ENCODE data around the gene PABPN1L.

Gene PABPN1L

DNA sequence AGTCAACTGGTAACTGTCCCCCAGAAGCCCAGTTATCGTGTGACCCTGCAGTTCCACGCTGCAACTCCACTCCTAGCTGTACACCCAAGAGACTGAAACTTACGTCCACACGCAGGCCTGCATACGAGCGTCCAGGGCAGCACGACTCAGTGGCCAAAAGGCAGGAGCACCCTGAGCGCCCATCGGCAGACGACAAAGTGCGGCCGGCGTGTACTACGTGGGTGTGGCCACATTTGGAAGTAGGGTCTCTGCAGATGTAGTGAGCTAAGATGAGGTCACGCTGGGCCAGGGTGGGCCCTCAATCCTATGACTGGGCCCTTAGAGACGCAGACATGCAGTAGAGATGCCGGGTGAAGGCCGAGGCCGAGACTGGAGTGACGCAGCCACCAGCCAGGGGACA lies 23.2 kb downstream of the PABPN1L start:
- DNase-seq: no peak

DNA sequence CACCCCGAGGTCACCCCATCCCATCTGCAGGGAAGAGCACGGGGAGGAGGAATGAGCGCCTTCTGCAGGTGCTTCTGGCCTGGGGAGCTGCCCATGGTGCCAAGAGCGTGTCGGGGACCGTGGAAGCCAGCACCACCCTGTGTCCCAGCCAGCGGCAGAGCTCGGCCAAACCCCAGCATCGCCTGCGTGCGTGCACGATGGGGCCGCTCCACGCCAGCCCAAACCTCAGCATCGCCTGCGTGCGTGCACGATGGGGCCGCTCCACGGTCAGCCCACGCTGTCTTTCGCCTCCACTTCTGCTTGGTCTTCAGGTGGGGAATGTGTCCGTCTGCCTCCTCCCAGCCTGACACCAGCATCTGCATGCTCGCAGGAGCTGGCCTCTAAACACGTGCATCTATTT lies 23.7 kb downstream of the PABPN1L start:
- no peak for DNase-seq

DNA sequence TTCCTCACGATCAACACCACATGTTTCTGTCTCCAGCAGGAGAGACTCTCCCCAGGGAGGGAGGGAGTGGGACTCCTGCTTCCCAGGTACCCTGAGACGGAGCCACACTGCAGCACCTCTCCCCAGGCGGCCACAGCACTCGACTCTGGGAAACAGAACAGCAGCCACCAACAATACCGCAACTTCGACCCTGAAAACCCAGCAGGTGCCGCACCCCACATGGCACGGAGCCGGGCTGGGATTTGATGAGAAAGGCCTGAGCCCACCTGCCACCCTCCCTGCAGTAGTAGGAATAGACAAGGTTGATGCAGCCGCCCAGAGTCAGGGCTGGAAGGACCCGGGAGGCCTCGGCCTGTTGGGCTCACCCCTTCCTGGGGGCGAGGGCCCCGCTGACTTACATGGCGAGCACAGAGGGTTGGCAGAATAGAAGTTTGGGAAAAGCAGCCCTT lies 24.1 kb downstream of the PABPN1L start:
- no peak for DNase-seq

DNA sequence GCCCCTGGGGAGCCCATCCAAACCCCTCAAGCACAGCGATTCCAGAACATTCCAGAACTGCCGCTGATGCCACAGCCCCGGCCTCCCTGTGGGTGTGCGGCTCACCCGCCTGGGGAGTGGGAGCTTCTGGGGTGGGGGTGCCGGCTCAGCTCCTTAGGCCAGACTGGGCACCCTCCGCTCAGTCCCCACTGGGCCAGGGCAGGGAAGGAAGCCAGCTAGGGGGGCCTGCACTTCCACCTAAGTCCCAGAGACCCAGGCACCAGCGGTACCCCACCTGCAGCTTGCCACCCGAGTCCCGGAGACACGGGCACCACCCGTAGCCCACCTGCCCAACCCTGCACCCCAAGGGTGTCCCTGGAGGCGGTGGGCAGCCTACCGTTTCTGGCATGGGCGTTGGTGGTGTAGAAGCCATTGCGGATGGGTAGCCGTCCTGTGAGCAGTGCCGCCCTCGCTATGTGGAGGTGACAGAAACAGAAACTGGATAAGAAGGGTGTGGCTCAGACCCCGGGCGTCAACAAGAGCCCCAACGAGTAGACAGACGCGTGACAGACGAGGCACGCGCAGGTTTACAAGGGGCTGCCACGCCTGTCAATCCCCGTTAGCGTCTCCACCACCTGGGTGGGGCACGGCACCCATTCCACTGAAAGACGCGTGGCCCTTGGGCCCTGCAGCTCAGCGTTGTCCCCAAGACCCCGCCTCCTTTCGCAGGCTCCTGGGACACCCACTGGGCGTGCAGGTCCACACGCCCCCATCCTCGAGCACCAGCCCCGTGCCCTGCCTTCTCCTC lies 24.7 kb downstream of the PABPN1L start:
- DNase-seq: no peak

DNA sequence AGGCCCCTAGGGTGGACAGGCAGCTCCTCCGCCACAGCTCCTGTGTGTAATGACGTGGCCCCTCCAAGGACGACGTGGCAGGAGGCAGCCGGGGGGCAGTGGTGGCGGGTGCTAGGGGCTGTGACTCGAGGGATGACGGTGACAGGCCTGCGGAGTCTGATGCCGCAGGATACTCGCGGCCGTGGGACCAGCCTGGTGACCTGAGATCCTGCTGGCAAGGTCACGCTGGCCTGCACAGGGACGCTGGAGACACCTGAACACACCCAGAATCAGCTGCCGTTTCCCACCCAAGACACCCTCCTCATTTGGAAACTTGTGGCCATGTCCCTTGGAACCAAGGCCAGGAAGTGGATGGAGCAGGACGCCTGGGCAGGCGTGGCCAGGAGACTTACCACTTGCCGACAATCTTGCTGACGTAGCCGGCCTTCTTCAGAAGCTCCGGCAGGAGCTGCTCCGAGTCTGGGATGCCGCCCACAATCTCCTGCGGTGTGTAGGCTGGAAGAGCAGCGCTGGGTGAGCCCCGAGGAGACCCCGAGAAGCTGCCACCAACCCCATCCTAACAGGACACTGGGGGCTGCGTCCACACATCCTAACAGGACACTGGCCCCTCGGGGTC lies 25.8 kb downstream of the PABPN1L start:
- no peak for DNase-seq

DNA sequence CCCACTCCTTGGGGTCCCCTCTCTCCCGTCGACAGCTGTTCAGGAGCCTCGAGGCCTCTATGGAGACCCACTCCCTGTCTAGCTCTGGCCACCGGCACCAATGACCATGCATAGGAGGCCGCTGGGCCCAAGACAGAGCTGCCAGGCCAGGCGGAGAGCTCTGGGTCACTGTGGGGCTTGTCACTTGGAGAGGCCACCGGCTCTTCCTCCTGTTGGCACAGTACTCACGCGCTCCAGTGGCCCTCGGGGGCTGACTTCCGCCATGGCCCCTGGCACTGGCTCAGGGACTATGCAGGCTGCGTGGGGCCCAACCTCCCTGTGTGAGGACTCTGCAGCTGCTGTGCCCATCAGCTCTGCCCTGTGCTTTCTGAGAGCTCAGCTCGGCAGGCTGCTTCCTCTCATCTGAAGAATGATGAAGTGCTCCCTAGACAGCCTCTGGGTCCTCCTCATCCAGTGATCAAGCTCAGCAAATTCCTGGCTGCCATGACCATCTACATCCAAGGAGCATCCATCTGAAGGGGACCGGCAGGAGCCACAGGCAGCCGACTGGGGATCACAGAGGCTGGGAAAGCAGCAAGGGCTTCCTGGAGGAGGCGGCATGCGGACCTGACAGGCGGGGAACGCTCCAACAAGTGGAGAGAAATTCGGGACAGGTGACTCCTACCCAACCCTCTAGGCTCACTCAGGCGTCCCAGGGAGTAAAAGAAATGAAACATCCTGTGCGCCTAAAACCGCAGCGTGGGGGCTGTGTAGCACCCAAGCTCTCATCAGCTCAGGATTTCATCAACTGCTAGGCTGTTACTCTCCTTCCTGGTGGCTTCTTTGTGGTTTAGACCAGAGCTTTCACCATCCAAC lies 26.5 kb downstream of the PABPN1L start:
- DNase-seq: no peak

DNA sequence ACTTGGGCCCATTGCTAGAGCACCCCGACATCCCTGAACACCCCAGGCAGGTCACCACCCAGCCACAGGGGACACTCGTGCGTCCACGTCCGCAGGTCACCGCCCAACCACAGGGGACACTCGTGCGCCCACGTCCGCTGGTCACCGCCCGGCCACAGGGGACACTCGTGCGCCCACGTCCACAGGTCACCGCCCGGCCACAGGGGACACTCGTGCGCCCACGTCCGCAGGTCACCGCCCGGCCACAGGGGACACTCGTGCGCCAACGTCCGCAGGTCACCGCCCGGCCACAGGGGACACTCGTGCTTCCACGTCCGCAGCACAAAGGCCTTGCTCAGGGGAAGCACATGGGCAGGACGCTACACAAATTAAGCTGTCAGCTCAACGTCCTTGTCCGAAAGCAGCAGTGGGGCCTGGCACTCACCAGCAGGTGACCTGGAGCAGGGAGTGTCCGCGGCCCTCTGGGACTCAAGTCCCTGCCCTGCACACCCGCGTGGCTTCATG lies 27.4 kb downstream of the PABPN1L start:
- DNase-seq: no peak

DNA sequence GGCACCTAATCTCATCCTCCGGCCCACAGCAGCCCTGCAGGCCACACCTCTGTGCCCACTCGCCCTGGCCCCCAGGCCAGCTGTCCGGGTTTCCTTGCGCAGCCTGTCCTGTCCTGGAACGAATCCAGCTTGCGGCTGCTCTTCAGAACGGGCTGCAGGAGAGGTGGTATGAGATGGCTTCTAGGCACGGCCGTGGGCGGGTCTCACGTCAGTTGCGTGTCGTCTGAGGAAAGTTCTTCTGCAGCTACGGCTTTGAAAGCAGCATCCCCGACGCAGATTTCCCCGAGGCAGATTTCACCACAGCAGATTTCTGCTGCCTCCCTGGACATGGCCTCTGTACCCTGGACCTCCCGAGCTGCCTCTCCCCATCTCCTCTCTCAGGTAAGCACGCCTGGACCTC lies 27.9 kb downstream of the PABPN1L start:
- no peak for DNase-seq

DNA sequence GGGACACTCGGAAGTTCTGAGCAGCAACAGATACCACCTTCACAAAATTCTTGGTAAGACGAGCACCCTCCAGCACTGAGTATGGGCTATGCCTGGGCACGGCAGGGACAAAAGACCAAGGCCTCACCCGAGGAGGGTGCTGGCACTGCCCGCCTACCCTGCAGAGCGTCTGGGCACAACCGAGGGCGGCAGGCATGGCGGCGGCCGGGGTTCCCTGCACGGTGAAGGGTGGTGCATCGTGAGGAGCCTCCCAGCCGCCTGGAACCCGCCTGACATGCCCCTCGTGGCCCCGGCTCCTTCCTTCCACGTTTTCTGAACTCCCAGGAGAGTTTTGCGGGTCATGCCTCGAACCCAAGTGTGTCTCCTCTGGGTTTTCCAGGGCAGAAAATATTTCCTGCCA lies 28.7 kb downstream of the PABPN1L start:
- no peak for DNase-seq

DNA sequence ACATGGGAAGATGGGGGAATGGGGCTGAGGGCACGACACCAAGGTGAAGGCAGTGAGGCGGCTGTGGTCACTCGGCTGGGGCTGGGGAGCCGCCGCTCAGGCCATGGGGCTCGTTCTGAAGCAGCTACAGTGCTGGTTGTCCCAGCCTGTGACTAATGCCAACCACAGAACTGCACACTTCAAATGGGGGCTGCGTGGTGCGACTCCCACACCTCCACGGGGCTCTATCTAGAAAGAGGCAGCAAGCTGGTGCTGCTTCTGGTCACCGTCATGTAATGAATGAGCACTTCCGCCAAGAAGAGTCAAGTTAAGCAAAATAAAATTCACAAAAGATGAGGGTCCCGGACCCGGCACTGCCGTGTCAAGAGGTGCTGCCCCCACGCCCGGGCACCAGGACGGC lies 29.7 kb downstream of the PABPN1L start:
- no peak for DNase-seq

DNA sequence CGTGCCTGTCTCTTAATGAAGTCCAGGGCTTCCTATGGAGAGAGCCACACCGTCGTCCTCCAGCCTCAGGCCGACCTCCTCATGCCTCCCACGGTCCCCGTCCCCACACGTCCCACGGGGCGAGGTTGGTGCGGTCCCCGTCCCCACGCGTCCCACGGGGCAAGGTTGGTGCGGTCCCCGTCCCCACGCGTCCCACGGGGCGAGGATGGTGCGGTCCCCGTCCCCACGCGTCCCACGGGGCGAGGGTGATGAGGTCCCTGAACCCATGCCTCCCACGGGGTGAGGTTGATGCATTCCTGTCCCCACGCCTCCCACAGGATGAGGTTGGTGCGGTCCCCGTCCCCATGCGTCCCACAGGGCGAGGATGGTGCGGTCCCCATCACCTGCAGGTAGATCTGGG lies 30.6 kb downstream of the PABPN1L start:
- no peak for DNase-seq

DNA sequence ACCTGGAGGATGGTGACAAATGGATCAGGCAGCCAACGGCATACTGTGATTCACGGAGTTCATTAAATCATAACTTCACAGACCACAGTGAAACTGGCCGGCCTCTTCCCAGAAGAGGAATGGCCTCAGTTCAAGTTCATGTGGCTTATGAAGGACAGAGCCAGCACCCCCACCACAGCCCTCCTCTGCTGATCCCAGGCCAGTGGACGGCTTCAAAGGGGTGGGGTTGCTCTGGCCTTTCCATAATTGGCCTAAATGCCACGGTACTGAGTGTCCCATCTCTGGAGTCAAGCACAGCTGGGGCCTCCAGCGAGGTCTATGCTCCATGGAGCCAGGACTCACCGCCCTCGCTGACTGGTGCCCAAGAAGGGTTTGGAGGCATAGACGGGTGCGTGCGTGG lies 31.1 kb downstream of the PABPN1L start:
- DNase-seq: no peak

DNA sequence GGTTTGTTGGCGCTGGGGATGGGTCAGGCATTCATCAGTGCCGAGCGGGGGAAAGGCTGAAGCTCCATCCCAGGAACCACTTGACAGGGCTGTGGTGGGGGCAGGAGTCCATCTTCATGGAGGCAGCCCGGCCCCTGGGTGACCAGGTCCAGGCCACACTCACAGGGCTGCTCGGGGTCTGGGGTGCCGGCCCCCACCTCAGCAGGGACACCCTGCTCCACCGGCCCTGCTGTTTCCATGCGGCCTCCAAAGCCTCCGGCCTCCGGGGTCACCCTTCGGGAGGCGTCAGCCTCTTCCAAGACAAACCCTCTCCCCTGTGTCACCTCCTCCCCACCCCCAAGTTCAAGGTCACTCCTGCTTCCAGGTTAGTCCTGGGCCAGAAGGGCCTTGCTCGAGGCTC lies 31.8 kb downstream of the PABPN1L start:
- DNase-seq: no peak

DNA sequence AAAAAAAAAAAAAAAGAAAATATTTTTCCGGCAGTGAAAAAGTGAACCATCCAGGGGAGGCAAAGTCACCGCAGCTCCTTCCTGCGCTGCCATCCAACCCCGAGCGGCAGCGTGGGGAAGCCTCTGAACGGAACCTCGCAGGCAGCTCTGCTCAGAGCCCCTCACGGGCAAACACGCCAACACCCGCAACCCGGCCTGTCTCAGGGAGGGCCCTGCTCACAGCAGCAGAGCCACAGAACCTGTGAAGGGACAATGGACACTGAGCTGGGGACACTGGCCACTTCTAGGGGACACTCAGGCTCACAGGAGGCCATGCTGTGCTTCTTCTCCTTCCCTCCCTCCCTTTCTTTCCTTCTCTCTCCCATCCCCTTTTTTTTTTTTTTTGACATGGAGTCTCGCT lies 33.4 kb downstream of the PABPN1L start:
- DNase-seq: no peak

DNA sequence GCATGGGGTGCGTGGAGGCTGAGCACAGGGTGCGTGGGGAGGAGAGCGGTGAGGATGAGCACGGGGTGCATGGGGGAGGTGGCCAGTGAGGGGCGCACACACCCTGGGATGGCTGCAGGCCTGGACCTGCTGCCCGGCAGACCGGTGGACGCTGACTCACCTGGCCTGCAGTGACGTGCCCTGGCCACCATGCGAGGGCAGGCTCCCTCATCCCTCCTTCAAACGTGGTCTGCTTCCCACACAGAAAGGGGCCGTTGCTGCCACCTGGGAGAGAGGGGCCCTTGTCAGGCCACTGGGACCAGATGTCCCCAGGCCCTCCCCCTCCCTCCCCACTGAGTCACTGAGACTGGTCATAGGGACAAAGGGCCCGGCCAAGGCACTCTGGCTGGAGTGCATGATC lies 34.6 kb downstream of the PABPN1L start:
- DNase-seq: no peak

DNA sequence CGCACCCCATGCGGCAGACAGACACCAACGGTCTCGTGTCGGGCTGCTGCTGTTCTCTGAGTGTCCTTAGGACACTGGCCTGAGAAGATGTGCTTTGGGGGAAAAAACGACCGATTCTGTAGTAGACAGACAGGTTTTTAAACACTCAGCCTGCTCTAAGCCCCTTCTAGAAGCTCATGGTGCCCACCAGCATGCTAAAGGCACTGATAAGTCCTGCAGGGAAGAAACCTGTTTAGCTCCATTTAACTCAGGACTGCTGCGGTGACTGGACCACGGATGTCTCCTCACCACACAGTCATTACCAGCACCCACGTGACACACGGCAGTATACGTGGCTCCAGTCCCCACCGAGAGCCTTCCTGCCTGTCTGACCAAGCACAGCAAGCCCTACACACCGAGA lies 35.7 kb downstream of the PABPN1L start:
- DNase-seq: no peak

DNA sequence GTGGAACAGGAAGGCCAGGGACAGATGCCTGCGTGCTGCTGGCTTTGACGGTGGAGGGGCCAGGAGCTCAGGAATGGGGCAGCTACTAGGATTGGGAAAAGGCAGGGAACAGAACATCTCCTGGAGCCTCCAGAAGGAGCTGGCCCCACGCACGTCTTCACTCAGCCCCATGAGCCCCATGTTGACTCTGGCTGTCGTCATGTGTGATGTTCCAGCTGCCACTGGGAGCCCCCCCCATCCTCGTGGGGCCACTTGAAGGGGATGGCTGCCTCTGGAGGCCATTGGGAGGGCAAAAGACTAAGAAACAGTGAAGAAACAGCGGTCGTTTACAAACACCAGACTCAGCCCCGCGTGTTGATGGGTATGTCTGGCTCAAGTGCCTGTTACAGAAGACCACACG lies 36.2 kb downstream of the PABPN1L start:
- no peak for DNase-seq

DNA sequence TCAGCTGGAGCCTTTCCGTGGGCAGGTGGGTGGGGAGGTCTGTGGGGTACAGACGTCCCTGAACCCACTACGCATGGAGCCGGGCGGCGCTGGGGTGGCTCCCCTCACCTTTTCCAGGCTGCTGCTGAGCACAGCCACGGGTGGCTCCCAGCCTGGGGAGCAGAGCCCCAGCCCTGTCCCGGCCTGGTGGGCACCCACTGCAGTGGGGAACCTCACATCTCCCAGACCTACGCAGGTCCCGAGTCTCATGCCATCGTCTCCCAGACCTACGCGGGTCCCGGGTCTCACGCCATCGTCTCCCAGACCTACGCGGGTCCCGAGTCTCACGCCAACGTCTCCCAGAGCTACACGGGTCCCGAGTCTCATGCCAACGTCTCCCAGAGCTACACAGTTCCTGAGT lies 37.7 kb downstream of the PABPN1L start:
- DNase-seq: no peak

DNA sequence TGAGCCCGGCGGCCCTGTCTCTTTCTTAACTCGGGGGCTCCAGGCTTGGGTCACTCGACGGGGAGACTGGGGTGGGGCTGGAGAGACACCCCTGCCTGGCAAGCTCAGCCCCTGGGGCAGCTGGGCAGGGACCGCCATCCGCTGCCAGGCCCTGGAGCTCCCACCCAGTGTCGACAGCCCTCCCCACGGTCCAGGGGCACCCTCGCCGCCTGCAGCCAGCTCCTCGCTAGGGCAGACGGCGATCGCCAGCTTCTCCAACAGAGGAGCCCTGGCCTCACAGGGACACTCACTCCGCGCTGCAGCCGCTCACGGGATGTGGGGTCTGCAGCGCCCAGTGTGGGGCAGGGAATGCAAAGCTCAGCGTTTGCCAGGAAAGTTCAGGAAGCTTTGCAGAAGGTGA lies 38.7 kb downstream of the PABPN1L start:
- no peak for DNase-seq

DNA sequence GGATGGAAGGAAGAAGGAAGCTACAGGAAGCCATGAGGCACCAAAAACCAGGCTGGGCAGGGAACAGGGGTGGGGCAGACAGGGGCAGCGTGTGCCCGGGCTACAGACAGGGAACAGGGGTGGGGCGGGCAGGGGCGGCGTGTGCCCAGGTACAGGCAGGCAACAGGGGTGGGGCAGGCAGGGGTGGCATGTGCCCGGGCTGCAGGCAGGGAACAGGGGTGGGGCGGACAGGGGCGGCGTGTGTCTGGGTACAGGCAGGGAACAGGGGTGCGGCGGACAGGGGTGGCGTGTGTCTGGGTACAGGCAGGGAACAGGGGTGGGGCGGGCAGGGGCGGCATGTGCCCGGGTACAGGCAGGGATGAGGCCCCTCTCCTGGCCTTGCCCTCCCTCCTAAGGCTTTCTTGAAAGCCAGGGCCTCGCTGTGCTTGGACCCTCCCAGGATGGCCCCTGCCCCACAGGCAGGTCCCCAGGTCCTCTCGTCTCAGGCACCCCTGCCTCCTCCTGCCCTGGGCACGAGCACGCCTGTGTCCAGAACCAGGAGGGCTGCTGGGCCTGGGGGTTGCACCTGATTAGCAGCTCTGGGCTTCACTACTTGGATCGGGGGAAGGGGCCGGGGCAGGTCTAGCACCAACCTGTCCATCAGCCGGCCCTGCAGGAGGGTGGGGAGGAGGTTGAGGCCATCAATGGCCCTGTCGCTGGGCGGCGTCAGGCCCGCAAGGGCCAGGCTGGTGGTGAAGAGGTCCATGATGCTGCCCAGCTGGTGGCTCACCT lies 40.2 kb downstream of the PABPN1L start:
- no peak for DNase-seq

DNA sequence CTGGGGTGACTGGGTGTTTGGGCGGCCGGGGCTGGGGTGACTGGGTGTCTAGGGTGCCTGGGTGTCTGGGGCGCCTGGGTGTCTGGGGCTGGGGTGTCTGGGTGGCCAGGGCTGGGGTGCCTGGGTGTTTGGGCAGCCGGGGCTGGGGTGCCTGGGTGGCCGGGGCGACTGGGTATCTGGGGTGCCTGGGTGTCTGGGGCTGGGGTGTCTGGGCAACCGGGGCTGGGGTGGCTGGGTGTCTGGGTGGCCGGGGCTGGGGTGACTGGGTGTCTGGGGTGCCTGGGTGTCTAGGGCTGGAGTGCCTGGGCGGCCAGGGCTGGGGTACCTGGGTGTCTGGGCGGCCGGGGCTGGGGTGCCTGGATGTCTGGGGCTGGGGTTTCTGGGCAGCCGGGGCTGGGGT lies 41.3 kb downstream of the PABPN1L start:
- no peak for DNase-seq

DNA sequence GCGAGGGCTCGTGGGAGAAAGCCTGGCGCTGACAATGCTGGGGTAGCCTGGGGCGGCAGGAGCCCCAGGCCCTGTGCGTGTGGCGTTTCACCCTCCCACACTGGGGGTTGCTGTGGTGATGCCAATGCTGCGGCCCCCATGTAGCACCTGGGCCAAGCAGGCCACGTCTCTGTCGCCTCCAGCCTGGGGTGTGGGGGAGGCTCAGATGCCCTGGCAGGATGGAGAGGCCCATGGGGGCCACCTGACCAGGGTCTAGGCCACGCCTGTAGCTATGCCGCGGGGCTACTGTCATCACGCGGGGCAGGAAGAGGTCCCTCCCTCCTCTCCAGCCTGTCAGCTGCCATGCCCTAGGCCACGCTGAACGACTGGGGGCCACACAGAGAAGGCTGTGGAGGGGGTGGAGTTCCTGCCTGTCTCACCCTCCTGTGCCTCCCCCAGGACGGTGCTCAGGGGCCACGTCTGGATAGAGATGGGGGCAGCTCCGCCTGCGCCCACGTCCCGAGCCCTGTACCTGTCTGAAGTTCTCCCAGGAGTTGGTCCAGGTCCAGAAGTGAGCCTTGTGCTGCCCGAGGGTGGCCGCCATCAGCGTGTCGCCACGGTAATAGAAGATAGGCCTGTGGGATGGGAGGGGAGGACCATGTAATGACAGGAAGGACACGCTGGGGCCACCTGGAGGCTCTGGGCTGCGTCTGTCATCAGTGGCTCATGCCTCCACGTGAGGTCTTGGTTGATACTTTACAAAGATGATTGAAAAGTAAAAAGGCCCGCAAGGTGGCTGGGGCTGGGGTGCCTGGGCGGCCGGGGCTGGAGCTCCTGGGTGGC lies 42.0 kb downstream of the PABPN1L start:
- DNase-seq: no peak

Data from NCI-H1436 (cell line).